Esophagus muscularis mucosa (tissue), 4 donors: Measurements from ENCODE around the gene ATP23. TPM values are rescaled to one million over a fixed set of nuclear protein-coding genes. Genes with fewer than 3 reads are reported as not detected.
A peak's percentile ranks its signal among the peaks of the same experiment; 100 is the strongest.

Experiments
- DNase-seq: peaks from one replicate; pipeline ENCODE4 v3.0.0-alpha.2; 2017; ENCODE audit errors: extremely low spot score
- H3K27ac ChIP-seq, 4 donors: fragments of 200-600 bp; sonication (generic); replicated peaks in 1 of 4; 1 replicate in 3 of 4; 2 replicates in 1 of 4; pipeline ENCODE4 v1.5.1; 2016 to 2019; ENCODE audit warnings: mild to moderate bottlenecking in 1 of 4
- H3K27me3 ChIP-seq, 4 donors: fragments of 200-600 bp; sonication (generic); one replicate each; pipeline versions ENCODE4 v1.5.1 to v1.6.0; 2016 to 2019
- H3K36me3 ChIP-seq, 4 donors: fragments of 200-600 bp; sonication (generic); one replicate each; pipeline ENCODE4 v1.5.1; 2016 to 2019
- H3K4me1 ChIP-seq, 4 donors: fragments of 200-600 bp; sonication (generic); one replicate each; pipeline ENCODE4 v1.5.1; 2016 to 2019
- H3K4me3 ChIP-seq, 4 donors: fragments of 200-600 bp; sonication (generic); 1 replicate in 2 of 4; 2 replicates in 2 of 4; pipeline ENCODE4 v1.5.1; 2016 to 2019; ENCODE audit warnings: mild to moderate bottlenecking in 4 of 4, moderate library complexity in 1 of 4
- H3K9me3 ChIP-seq, 4 donors: fragments of 200-600 bp; sonication (generic); 1 replicate in 3 of 4; 2 replicates in 1 of 4; pipeline ENCODE4 v1.5.1; 2016 to 2019
- CTCF ChIP-seq, 3 experiments: fragments of 200-600 bp in 2 of 3; fragments of 450-650 bp in 1 of 3; sonication (generic) in 2 of 3; IDR thresholded peaks; one replicate each; pipeline ENCODE4 v1.5.1; 2017 to 2019; ENCODE audit warnings: antibody characterized with exemption in 3 of 3, mild to moderate bottlenecking in 2 of 3, moderate library complexity in 1 of 3
- EP300 ChIP-seq: sonication (generic); formaldehyde crosslinking; IDR thresholded peaks from one replicate; pipeline ENCODE4 v1.6.1; 2017; ENCODE audit warnings: antibody characterized with exemption
- POLR2A ChIP-seq: fragments of 450-650 bp; IDR thresholded peaks from one replicate; pipeline ENCODE4 v1.6.1; 2017; ENCODE audit warnings: antibody characterized with exemption, moderate library complexity, mild to moderate bottlenecking, low read depth
- POLR2AphosphoS5 ChIP-seq, 2 donors: sonication (generic); formaldehyde crosslinking; IDR thresholded peaks; one replicate each; pipeline ENCODE4 v1.6.1; 2017; ENCODE audit warnings: antibody characterized with exemption in 2 of 2
- WGBS: methylation state at CpG from one replicate; pipeline ENCODE4 v1.1.5; 2018; 5-methylcytosine and 5-hydroxymethylcytosine counted together
- intact Hi-C: fragments of 100-400 bp; cut with DNase I; formaldehyde crosslinking; loops from one replicate; pipeline ENCODE4 v1.15.1; 2023
- total RNA-seq, 4 donors: library from RNA; depleted of rRNA; stranded (reverse); fragments of >200 nt; gene quantifications; one replicate each; pipeline versions ENCODE4 v1.1.0 to v1.2.1, GENCODE V29; 2016

Gene ATP23
- total RNA-seq, 4 donors from 2014 or later, result 10.3 to 17.9 (median 14.8) TPM

DNA sequence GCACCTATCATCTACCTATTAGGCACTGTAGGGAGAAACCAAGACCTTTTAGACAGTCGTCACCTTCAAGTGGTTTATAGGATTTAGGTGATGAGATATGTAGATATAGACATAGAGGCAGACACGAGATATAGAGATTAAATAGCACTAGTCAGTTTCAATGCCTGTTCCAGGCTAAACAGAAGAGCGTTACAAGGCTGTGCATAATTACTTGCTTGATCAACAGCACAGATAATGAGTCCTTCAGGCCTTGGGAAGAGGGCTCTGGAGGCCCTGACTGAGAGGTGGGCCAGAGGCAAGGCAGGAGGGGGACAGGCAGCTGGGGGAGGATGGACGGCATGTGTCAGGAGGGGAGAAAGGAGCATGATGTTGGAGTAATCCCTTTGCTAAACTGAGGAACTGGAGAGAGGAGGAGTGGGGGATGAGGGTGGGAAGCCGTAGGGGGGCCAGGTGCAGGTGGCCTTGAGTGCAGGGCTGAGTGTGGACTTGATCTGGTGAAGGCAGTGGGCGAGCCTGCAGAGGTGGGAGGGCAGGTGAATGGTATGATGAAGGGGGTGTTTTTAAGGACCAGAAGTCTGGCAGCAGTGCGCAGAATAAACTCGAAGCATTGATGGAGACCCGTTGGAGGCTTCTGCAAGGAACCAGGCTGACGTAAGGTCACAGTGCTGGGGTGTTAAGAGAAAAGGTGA lies 43.9 kb upstream of the ATP23 start:
- Histone ChIP-seq H3K4me3 (peak overlapping the region; percentile 60 to 83 (median 67)), H3K36me3 (no peaks in the 10 kb centered on the region), H3K4me1 (peaks cover 65 to 76% (median 69%) of the 10 kb centered on the region in 4 donors), H3K27me3 (no peaks in the 10 kb centered on the region), H3K9me3 (no peaks in the 10 kb centered on the region), H3K27ac (peak overlapping the region; percentile 93 to 99 (median 96))
- WGBS, result 56% methylated on average over 10 of the region's 10 CpGs
- TF ChIP-seq POLR2AphosphoS5 (IDR thresholded peaks at IDR 0.05) (no peak), EP300 (no peak), POLR2A (no peak), CTCF (IDR thresholded peaks at IDR 0.05) (no peak)
- intact Hi-C loops, result loop anchor here (2.0 kb wide), 1 partner anchor 55 kb away; no protein-coding TSS in a partner anchor
- no peak for DNase-seq

DNA sequence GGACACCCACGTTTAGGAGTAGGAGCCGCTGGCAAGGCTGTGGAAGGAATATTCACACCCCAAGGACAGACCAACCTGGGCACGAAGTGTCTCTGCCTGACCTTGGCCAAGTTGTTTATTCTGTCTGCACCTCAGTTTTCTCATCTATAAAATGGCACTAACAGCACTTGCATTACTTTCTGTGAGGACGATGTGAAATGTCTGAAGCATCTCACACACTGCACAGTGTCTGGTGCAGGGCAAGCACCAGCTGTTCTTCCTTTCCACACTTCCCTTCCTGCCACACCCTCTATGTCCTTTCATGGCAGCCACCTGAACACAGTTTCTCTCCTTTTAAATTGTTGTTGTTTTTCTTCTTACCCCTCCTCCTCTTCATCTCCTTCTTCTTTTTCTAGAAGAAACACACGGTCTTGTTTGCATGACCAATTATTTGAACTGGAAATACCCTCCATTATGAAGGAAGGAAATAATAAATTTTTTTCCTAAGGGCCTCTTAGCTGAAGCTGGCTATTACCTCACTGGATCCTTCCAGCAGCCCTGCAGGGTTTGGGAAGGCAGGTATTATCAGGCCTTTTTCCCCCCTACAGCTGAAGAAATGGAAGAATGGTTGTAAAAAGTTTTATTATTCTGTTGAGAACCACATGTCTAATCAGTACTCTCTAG lies 42.9 kb upstream of the ATP23 start:
- Histone ChIP-seq H3K4me3 (no peak overlapping the region), H3K36me3 (no peaks in the 10 kb centered on the region), H3K4me1 (peaks cover 55 to 65% (median 59%) of the 10 kb centered on the region in 4 donors), H3K27me3 (no peaks in the 10 kb centered on the region), H3K27ac (peak overlapping the region; percentile 93 to 99 (median 96)), H3K9me3 (no peaks in the 10 kb centered on the region)
- TF ChIP-seq EP300 (no peak), CTCF (IDR thresholded peaks at IDR 0.05) (no peak), POLR2A (no peak), POLR2AphosphoS5 (IDR thresholded peaks at IDR 0.05) (no peak)
- DNase-seq, result no peak
- intact Hi-C loops, result no loop called here
- 45% methylated on average over 5 of the region's 5 CpGs for WGBS

DNA sequence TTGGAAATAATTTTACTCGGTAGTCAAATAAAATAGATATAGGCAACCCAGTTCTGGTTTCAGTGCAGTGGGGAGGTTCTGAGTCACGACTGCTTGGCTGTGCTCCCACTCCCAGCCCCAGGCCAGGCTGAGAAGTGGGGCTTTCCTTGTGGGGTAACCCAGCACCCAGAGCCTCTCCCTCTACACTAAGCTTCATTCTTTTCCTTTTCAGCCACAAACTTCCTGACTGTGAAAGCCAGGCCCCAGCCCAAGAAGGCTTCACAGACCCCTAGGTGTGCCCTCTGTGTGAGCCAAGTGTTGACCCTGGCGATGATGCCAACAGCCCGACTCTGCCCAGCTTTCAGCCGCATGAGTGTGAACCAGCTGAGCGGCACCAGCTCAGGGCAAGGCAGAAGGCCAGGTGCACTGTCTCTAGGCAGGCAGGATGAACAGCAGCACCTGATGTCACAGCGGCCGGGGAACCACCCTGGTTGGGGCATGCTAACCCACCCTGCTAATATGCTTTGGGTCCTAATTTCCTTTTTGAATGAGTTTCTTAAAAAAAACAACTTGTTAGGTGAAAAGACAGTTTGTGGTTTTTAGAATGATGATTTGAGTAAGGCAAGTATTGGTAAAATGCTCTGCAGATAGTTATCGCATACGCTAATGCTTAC lies 42.2 kb upstream of the ATP23 start:
- H3K9me3 ChIP-seq, result no peaks in the 10 kb centered on the region
- H3K4me3 ChIP-seq, result no peak overlapping the region
- peak overlapping the region; percentile 93 to 99 (median 96) for H3K27ac ChIP-seq
- intact Hi-C loops, result no loop called here
- WGBS, result 36% methylated on average over 9 of the region's 10 CpGs
- no peak for DNase-seq
- H3K27me3 ChIP-seq, result no peaks in the 10 kb centered on the region
- no peak for TF ChIP-seq EP300
- TF ChIP-seq CTCF (IDR thresholded peaks at IDR 0.05), result no peak
- no peak for TF ChIP-seq POLR2A
- peak in 1 of 2 donors; percentile 39 for TF ChIP-seq POLR2AphosphoS5 (IDR thresholded peaks at IDR 0.05)
- H3K4me1 ChIP-seq, result peaks cover 48 to 58% (median 52%) of the 10 kb centered on the region in 4 donors
- no peaks in the 10 kb centered on the region for H3K36me3 ChIP-seq

- H3K27ac ChIP-seq, result no peak overlapping the region
Observed at GRCh38 chr12:57902478-57902969, 38.8 kb upstream of the ATP23 start.

More at GRCh38 chr12:57902478-57902969, 38.8 kb upstream of the ATP23 start:
- Histone ChIP-seq H3K4me1 (peaks cover 24 to 35% (median 27%) of the 10 kb centered on the region in 4 donors), H3K9me3 (no peaks in the 10 kb centered on the region), H3K36me3 (no peaks in the 10 kb centered on the region), H3K27me3 (peaks cover 0 to 4% (median 0%) of the 10 kb centered on the region in 4 donors), H3K4me3 (no peak overlapping the region)
- 73% methylated on average over 3 of the region's 3 CpGs for WGBS
- no peak for DNase-seq
- TF ChIP-seq CTCF (IDR thresholded peaks at IDR 0.05) (no peak), EP300 (no peak), POLR2A (no peak), POLR2AphosphoS5 (IDR thresholded peaks at IDR 0.05) (no peak)
- intact Hi-C loops, result loop anchor here (2.0 kb wide), 1 partner anchor 68 kb away; no protein-coding TSS in a partner anchor
